ENCODE results near the gene RXFP1.

The RXFP1 gene

GRCh38 chr4:158630893-158631292 is 109.2 kb downstream of the RXFP1 start:
- ChIA-PET CTCF (interaction anchor here (1.1 kb wide), 1 partner anchor 42 kb away, joined by 4 read pairs; no protein-coding TSS in a partner anchor), POLR2A (no interaction called here)
- no peak for DNase-seq (ENCODE audit: extremely low spot score)
- TF ChIP-seq TARDBP (IDR thresholded peaks at IDR 0.05) (no peak), BHLHE40 (IDR thresholded peaks at IDR 0.05; ENCODE audit: borderline replicate concordance) (no peak), CTBP1 (IDR thresholded peaks at IDR 0.05; ENCODE audit: borderline replicate concordance) (no peak), FOXA1 (IDR thresholded peaks at IDR 0.05) (no peak)

GRCh38 chr4:158636619-158637018 is 114.9 kb downstream of the RXFP1 start:
- ChIA-PET CTCF (interaction anchor here (0.6 kb wide), 1 partner anchor 8 kb away, joined by 3 read pairs; no protein-coding TSS in a partner anchor), POLR2A (no interaction called here)
- TF ChIP-seq BHLHE40 (IDR thresholded peaks at IDR 0.05; ENCODE audit: borderline replicate concordance) (no peak), CTBP1 (IDR thresholded peaks at IDR 0.05; ENCODE audit: borderline replicate concordance) (no peak), LEF1 (IDR thresholded peaks at IDR 0.05; ENCODE audit: borderline replicate concordance) (no peak), FOXA1 (IDR thresholded peaks at IDR 0.05) (no peak), TARDBP (IDR thresholded peaks at IDR 0.05) (no peak), FOXK2 (IDR thresholded peaks at IDR 0.05) (no peak), ARNT (IDR thresholded peaks at IDR 0.05) (no peak), L3MBTL2 (conservative IDR thresholded peaks at IDR 0.05) (no peak)
- no peak for DNase-seq (ENCODE audit: extremely low spot score)

DNA sequence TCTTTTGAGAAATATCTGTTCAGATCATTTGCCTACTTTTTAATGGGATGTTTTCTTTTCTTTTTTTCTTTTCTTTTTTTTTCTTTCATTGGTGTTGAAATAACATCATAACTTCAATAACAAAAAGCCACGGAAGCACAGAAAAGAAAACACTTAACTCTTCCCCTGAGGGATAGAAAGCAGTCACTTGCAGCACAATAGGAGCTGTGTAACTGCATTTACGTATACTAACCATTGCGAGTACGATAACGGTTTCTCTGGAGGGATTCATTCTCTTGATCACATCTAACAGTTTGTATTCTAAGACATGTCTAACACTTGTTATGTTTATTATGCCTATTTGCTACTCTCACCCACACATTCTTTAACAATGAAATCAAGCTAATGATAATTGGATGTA is 122.7 kb downstream of the RXFP1 start:
- ChIA-PET CTCF (interaction anchor here (0.6 to 0.7 kb wide), 3 partner anchors 8 to 605 kb away, joined by 3 read pairs; no protein-coding TSS in a partner anchor), POLR2A (no interaction called here)
- DNase-seq (ENCODE audit: extremely low spot score), result no peak
- no peak for TF ChIP-seq SUZ12 (IDR thresholded peaks at IDR 0.05)
- TF ChIP-seq FOXM1 (IDR thresholded peaks at IDR 0.05; ENCODE audit: borderline replicate concordance), result no peak
- TF ChIP-seq TARDBP (IDR thresholded peaks at IDR 0.05), result no peak
- no peak for TF ChIP-seq NFRKB (IDR thresholded peaks at IDR 0.05)
- TF ChIP-seq L3MBTL2 (conservative IDR thresholded peaks at IDR 0.05), result no peak
- no peak for TF ChIP-seq BHLHE40 (IDR thresholded peaks at IDR 0.05; ENCODE audit: borderline replicate concordance)
- TF ChIP-seq PKNOX1 (IDR thresholded peaks at IDR 0.05), result no peak
- no peak for TF ChIP-seq ZNF384 (IDR thresholded peaks at IDR 0.05)
- no peak for TF ChIP-seq ARNT (IDR thresholded peaks at IDR 0.05)

DNA sequence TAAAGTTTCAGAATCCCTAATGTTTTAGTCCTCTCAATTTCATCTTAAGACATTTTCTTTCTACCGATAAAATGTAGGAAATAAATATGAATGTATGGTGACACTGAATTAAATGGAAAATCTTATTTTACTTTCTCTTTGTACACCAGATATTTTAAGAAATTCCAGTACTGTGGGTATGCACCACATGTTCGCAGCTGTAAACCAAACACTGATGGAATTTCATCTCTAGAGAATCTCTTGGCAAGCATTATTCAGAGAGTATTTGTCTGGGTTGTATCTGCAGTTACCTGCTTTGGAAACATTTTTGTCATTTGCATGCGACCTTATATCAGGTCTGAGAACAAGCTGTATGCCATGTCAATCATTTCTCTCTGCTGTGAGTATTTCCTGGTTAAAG is 123.1 kb downstream of the RXFP1 start:
- TF ChIP-seq CTBP1 (IDR thresholded peaks at IDR 0.05; ENCODE audit: borderline replicate concordance), result no peak
- TF ChIP-seq SUZ12 (IDR thresholded peaks at IDR 0.05), result no peak
- no peak for TF ChIP-seq FOXM1 (IDR thresholded peaks at IDR 0.05; ENCODE audit: borderline replicate concordance)
- TF ChIP-seq NFRKB (IDR thresholded peaks at IDR 0.05), result no peak
- no peak for TF ChIP-seq BHLHE40 (IDR thresholded peaks at IDR 0.05; ENCODE audit: borderline replicate concordance)
- TF ChIP-seq FOXA1 (IDR thresholded peaks at IDR 0.05), result no peak
- TF ChIP-seq TARDBP (IDR thresholded peaks at IDR 0.05), result no peak
- no peak for TF ChIP-seq LEF1 (IDR thresholded peaks at IDR 0.05; ENCODE audit: borderline replicate concordance)
- TF ChIP-seq HDGF (IDR thresholded peaks at IDR 0.05; ENCODE audit: borderline replicate concordance), result no peak
- TF ChIP-seq ZNF384 (IDR thresholded peaks at IDR 0.05), result no peak
- TF ChIP-seq ARNT (IDR thresholded peaks at IDR 0.05), result no peak
- POLR2A ChIA-PET, result no interaction called here
- CTCF ChIA-PET, result interaction anchor here (0.6 to 0.7 kb wide), 3 partner anchors 8 to 604 kb away, joined by 3 read pairs; no protein-coding TSS in a partner anchor
- no peak for DNase-seq (ENCODE audit: extremely low spot score)

DNA sequence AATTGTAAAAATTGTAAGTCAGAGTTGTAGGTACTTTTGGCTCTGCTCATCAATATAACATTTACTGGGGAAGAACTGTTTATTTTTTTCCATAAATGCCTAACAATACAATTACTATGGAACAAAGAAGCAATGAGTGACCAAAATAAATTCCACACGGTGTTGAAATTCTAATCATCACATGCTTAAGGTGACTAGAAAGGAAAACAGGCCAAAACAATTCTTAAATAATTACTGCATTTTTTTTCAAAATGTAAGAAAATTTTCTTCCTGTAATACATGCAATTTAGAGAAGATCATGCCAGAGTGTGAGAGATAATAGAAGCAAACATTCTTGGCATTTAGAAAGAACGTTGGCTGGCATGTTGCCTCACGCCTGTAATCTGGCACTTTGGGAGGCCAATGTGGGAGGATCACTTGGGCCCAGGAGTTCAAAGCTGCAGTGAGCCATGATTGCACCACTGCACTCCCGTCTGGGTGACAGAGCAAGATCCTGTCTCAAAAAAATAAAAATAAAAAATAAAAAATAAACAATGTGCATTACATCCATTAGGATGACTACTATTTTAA is 127.5 kb downstream of the RXFP1 start:
- DNase-seq (ENCODE audit: extremely low spot score), result no peak
- CTCF ChIA-PET, result interaction anchor here (0.7 kb wide), 1 partner anchor 19 kb away, joined by 3 read pairs; no protein-coding TSS in a partner anchor
- POLR2A ChIA-PET, result no interaction called here
- TF ChIP-seq FOXA1 (IDR thresholded peaks at IDR 0.05) (no peak), SUZ12 (IDR thresholded peaks at IDR 0.05) (no peak), FOXM1 (IDR thresholded peaks at IDR 0.05; ENCODE audit: borderline replicate concordance) (no peak), PKNOX1 (IDR thresholded peaks at IDR 0.05) (no peak), LEF1 (IDR thresholded peaks at IDR 0.05; ENCODE audit: borderline replicate concordance) (no peak)

GRCh38 chr4:158652920-158653319 is 131.2 kb downstream of the RXFP1 start:
- no peak for TF ChIP-seq L3MBTL2 (conservative IDR thresholded peaks at IDR 0.05)
- no peak for TF ChIP-seq FOXA1 (IDR thresholded peaks at IDR 0.05)
- TF ChIP-seq CTBP1 (IDR thresholded peaks at IDR 0.05; ENCODE audit: borderline replicate concordance), result no peak
- TF ChIP-seq SP1 (IDR thresholded peaks at IDR 0.05), result no peak
- TF ChIP-seq ELF4 (IDR thresholded peaks at IDR 0.05), result no peak
- no peak for TF ChIP-seq ARNT (IDR thresholded peaks at IDR 0.05)
- TF ChIP-seq ZNF384 (IDR thresholded peaks at IDR 0.05), result no peak
- no peak for TF ChIP-seq HDGF (IDR thresholded peaks at IDR 0.05; ENCODE audit: borderline replicate concordance)
- DNase-seq (ENCODE audit: extremely low spot score), result no peak
- ChIA-PET POLR2A (no interaction called here), CTCF (no interaction called here)

DNA sequence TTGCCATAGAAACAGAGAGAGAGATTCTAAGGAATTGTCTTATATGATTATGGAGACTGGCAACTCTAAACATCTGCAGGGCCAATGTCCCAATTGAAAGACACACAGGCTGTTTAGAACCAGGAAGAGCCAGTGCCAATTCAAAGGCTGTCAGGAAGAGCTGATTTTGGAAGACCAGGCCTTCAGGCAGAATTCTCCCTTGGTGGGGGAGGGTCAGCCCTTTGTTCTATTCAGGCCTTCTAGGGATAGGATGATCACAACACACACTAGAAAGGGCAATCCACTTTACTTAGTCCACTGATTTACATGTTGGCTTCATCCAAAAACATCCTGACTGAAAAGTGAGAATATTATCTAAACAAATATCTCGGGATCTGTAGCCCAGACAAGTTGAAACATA is 134.8 kb downstream of the RXFP1 start:
- no peak for DNase-seq (ENCODE audit: extremely low spot score)
- no peak for TF ChIP-seq ZNF384 (IDR thresholded peaks at IDR 0.05)
- TF ChIP-seq PKNOX1 (IDR thresholded peaks at IDR 0.05), result no peak
- ChIA-PET CTCF (interaction anchor here (0.9 to 1.1 kb wide), 2 partner anchors 8 to 24 kb away, joined by 3 to 4 read pairs; no protein-coding TSS in a partner anchor), POLR2A (interaction anchor here (0.9 kb wide), 1 partner anchor 11 kb away, joined by 3 read pairs; no protein-coding TSS in a partner anchor)

Measured in HEK293T (cell line).